ENCODE data around the gene NCOR1.

GRCh38 chr17:16066125-16066524 is 149.2 kb downstream of the NCOR1 start:
- TF ChIP-seq FOXM1 (IDR thresholded peaks at IDR 0.05; ENCODE audit: borderline replicate concordance) (no peak), ARNT (IDR thresholded peaks at IDR 0.05) (no peak), TARDBP (IDR thresholded peaks at IDR 0.05) (no peak), L3MBTL2 (conservative IDR thresholded peaks at IDR 0.05) (no peak), FOXA1 (IDR thresholded peaks at IDR 0.05) (no peak)
